K562 (cell line): Measurements from ENCODE around the gene CDADC1.

Experiments
- POLR2A ChIP-seq: fragments of 450-650 bp; conservative IDR thresholded peaks from 2 replicates; pipeline ENCODE4 v1.6.1; 2016
- POLR2AphosphoS5 ChIP-seq: IDR thresholded peaks from 2 replicates; pipeline ENCODE4 v1.6.1; 2011; ENCODE audit warnings: mild to moderate bottlenecking, low read depth, low read length, moderate library complexity; ENCODE audit not compliant: control insufficient read depth, insufficient read depth
- RB1 ChIP-seq: fragments of 450-650 bp; IDR thresholded peaks from 2 replicates; pipeline ENCODE4 v1.6.1; 2017; ENCODE audit warnings: low read depth, mild to moderate bottlenecking
- TBL1XR1 ChIP-seq, 2 experiments: IDR thresholded peaks; 2 replicates each; pipeline ENCODE4 v1.6.1; 2012; ENCODE audit warnings: improper control_type of control experiment in 2 of 2, low read length in 2 of 2, mild to moderate bottlenecking in 1 of 2
- TCF7L2 ChIP-seq: fragments of 150-350 bp; IDR thresholded peaks from 2 replicates; pipeline ENCODE4 v1.6.1; 2016; ENCODE audit warnings: low read depth, mild to moderate bottlenecking, low read length, moderate library complexity
- ZEB2 ChIP-seq: fragments of 450-650 bp; IDR thresholded peaks from 2 replicates; pipeline ENCODE4 v1.6.1; 2016
- TF ChIP-seq, protein P1 (sequence below): sonication (generic); formaldehyde crosslinking; IDR thresholded peaks from 2 replicates; pipeline ENCODE4 v1.8.1; 2023; ENCODE audit warnings: mild to moderate bottlenecking, missing genetic modification reagents
- TF ChIP-seq, protein P2 (sequence below): sonication (generic); formaldehyde crosslinking; IDR thresholded peaks from 2 replicates; pipeline ENCODE4 v1.5.0; 2020; ENCODE audit warnings: missing genetic modification reagents

DNA sequence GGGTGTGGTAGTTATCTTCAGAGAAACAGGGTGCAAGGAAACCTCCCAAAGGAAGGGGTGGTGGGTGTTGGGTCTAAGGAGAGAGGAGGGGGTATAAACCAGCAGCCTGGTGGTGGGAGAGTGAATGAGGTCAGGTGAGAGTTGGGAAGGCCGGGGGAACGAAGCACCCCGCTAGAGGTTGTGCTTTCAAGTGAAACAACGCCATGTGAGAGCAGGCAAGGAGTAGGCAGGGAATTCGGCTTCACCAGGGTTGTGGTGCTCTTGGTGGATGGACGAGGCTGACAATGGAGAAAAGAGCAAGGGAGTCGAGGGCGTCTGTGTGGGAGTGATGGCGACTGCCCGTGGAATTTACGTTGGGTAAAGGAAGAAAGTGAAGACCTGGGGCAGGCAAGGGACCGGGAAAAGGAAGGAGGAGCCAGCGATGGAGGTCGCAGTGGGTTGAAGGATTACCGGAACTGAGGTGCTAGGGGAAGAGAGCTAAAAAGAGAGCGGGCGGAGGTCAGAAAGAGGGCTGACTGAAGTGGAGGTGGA, 29.7 kb upstream of the CDADC1 start:
- TF ChIP-seq POLR2AphosphoS5, result no peak
- TF ChIP-seq, protein P1, sequence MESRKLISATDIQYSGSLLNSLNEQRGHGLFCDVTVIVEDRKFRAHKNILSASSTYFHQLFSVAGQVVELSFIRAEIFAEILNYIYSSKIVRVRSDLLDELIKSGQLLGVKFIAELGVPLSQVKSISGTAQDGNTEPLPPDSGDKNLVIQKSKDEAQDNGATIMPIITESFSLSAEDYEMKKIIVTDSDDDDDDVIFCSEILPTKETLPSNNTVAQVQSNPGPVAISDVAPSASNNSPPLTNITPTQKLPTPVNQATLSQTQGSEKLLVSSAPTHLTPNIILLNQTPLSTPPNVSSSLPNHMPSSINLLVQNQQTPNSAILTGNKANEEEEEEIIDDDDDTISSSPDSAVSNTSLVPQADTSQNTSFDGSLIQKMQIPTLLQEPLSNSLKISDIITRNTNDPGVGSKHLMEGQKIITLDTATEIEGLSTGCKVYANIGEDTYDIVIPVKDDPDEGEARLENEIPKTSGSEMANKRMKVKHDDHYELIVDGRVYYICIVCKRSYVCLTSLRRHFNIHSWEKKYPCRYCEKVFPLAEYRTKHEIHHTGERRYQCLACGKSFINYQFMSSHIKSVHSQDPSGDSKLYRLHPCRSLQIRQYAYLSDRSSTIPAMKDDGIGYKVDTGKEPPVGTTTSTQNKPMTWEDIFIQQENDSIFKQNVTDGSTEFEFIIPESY, result no peak
- TF ChIP-seq POLR2A, result no peak
- TF ChIP-seq TCF7L2, result no peak
- TF ChIP-seq, protein P2, sequence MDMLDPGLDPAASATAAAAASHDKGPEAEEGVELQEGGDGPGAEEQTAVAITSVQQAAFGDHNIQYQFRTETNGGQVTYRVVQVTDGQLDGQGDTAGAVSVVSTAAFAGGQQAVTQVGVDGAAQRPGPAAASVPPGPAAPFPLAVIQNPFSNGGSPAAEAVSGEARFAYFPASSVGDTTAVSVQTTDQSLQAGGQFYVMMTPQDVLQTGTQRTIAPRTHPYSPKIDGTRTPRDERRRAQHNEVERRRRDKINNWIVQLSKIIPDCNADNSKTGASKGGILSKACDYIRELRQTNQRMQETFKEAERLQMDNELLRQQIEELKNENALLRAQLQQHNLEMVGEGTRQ (CRISPR knock-in tag), result no peak
- TF ChIP-seq RB1, result no peak
- TF ChIP-seq TBL1XR1 (IDR thresholded peaks at IDR 0.05; ENCODE audit: low read length in 2 of 2), result no peak
- no peak for TF ChIP-seq ZEB2
